Naive B cell (primary cell): Measurements from ENCODE around the gene HTT. TPM values are rescaled to one million over a fixed set of nuclear protein-coding genes. Genes with fewer than 3 reads are reported as not detected.
A peak's percentile ranks its signal among the peaks of the same experiment; 100 is the strongest.

Source experiments
- ATAC-seq, 2 donors: fragments of 150-1000 bp; cut with Tn5 transposase; 2 replicates each; pipeline ENCODE4 v1.10.0; 2021; ENCODE audit warnings: low read depth in 2 of 2, mild to moderate bottlenecking in 2 of 2, moderate library complexity in 2 of 2
- DNase-seq: peaks from one replicate; pipeline ENCODE4 v3.0.0; 2022
- H3K27ac Mint-ChIP-seq, 6 donors: one replicate each; pipeline ENCODE4 v1.8.0; 2020 to 2022; ENCODE audit warnings: mild to moderate bottlenecking in 6 of 6, mixed read lengths in 6 of 6, moderate library complexity in 5 of 6, inconsistent platforms in 2 of 6
- H3K27me3 Mint-ChIP-seq, 3 donors: one replicate each; pipeline ENCODE4 v1.8.0; 2021 to 2022; ENCODE audit warnings: mixed read lengths in 3 of 3, mild to moderate bottlenecking in 1 of 3
- H3K36me3 Mint-ChIP-seq, 2 donors: one replicate each; pipeline ENCODE4 v1.8.0; 2020 to 2022; ENCODE audit warnings: mixed read lengths in 2 of 2, inconsistent platforms in 1 of 2, mild to moderate bottlenecking in 1 of 2
- H3K4me1 Mint-ChIP-seq, 3 donors: one replicate each; pipeline ENCODE4 v1.8.0; 2020 to 2022; ENCODE audit warnings: mixed read lengths in 3 of 3, inconsistent platforms in 1 of 3, mild to moderate bottlenecking in 1 of 3, moderate library complexity in 1 of 3
- H3K4me3 Mint-ChIP-seq, 8 donors: one replicate each; pipeline ENCODE4 v1.8.0; 2020 to 2022; ENCODE audit warnings: mild to moderate bottlenecking in 8 of 8, mixed read lengths in 8 of 8, moderate library complexity in 8 of 8, inconsistent platforms in 2 of 8
- H3K9me3 Mint-ChIP-seq, 7 donors: one replicate each; pipeline ENCODE4 v1.8.0; 2020 to 2022; ENCODE audit warnings: mixed read lengths in 7 of 7, mild to moderate bottlenecking in 5 of 7, inconsistent platforms in 2 of 7, moderate library complexity in 1 of 7
- polyA plus RNA-seq, 6 donors: library from polyadenylated mRNA; unstranded; fragments of 300-500 nt; fragmentation: Illumina TruSeq; gene quantifications; one replicate each; pipeline ENCODE4 v1.2.3, GENCODE V29; 2021; ENCODE audit warnings: low read depth in 6 of 6

The HTT gene
- polyA plus RNA-seq, 6 donors from 2014 or later, result 8.7 to 15.4 (median 11.0) TPM

GRCh38 chr4:3291411-3291968, 217.0 kb downstream of the HTT start:
- peak overlapping the region in 4 of 6 donors; percentile 37 to 94 (median 84) for H3K27ac Mint-ChIP-seq
- H3K4me1 Mint-ChIP-seq, result peaks cover 19 to 24% (median 20%) of the 10 kb centered on the region in 3 donors
- no peak for DNase-seq
- peaks cover 0 to 1% (median 0%) of the 10 kb centered on the region in 7 donors for H3K9me3 Mint-ChIP-seq
- H3K36me3 Mint-ChIP-seq, result peaks cover 0 to 8% of the 10 kb centered on the region in 2 donors
- peaks cover 11 to 21% (median 11%) of the 10 kb centered on the region in 3 donors for H3K27me3 Mint-ChIP-seq
- no peak for ATAC-seq
- peak overlapping the region; percentile 84 to 95 (median 92) for H3K4me3 Mint-ChIP-seq

DNA sequence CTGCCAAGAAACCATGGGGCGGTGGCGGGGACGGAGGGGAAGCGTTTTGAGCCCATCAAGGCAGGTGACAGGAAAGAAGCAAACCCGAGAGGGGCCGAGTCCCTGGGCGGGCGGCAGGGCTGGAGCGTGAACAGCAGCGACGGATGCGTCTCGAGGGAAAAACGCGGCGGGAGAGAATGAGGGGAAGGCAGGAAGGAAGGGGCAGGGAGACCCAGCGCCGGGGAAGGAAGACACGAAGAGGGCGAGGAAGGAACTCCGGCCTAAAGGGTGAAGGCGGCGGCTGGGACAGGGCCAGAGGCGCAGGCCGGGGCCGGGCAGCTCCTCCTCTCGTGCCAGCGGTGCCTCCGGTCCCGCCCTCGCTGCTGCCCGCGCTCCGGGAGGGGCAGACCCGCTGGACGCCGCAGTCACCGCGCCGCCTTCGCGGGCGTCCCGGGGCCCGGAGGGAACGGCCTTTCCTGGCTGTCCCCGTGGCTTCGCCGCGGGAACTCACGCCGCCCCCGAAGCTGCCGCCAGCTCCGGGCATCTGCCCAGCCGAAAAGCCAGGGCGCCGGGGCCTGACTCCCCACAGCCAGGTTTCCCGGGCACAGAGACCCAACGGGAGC, 217.6 kb downstream of the HTT start:
- peaks cover 14 to 20% (median 19%) of the 10 kb centered on the region in 3 donors for H3K4me1 Mint-ChIP-seq
- H3K9me3 Mint-ChIP-seq, result peaks cover 0 to 1% (median 0%) of the 10 kb centered on the region in 7 donors
- peak; percentile 26 for DNase-seq
- peak overlapping the region; percentile 84 to 95 (median 92) for H3K4me3 Mint-ChIP-seq
- peaks cover 0 to 8% of the 10 kb centered on the region in 2 donors for H3K36me3 Mint-ChIP-seq
- peaks cover 11 to 21% (median 11%) of the 10 kb centered on the region in 3 donors for H3K27me3 Mint-ChIP-seq
- H3K27ac Mint-ChIP-seq, result peak overlapping the region in 4 of 6 donors; percentile 37 to 94 (median 84)
- ATAC-seq, result peak; percentile 9 to 10

DNA sequence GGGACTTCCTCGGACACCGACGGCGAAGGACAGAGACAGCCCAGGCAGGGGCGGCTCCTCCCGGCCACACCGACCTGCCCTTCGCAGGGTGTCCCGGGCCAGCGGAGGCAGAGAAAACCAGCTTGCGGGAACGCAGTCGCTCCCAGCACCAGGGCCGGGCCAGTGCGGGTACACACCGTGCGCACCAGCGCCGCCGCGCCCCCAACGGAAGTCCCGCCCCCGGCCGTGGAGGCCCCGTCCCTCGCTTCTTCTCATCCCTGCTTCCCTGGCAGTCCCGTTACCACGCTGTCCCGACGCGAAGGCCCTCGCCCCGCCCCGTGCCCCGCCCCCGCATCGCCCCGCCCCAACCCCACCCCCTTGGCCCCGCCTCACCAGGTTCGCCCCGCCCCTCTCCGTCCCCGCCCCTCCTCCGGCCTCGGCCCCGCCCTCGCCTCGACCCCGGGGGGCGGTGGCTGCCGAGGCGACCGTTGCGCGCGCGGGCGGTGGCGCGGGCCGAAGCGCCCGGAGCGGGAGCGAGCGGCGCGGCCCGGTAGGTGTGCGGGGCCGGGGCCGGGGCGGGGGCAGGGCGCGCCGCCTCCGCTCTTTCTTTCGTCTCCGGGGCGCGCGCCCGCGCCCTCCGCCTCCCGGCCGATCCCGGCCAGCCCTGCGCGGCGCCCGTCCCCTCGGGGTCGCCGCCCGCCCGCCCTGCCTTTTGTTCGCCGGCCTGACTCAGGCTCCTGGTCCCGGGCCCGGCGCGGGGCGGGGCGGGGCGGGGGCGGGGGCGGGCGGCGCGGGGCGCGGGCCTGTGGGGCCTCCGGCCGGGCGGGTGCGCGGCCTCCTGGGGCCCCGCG, 218.3 kb downstream of the HTT start, which contains the start of gene RGS12:
RGS12 (plus strand) TSS at position 451 of the 830 bp plus-strand sequence. CDS start 23,150 bp downstream, outside the sequence.
- peaks cover 11 to 21% (median 11%) of the 10 kb centered on the region in 3 donors for H3K27me3 Mint-ChIP-seq
- peak within 1 kb of the TSS in 5 of 6 donors; percentile 37 to 94 (median 78) for H3K27ac Mint-ChIP-seq
- H3K4me1 Mint-ChIP-seq, result peaks cover 14 to 19% (median 19%) of the 10 kb centered on the region in 3 donors
- H3K4me3 Mint-ChIP-seq, result peak within 1 kb of the TSS; percentile 84 to 95 (median 92)
- H3K36me3 Mint-ChIP-seq, result peaks cover 0 to 8% of the 10 kb centered on the region in 2 donors
- DNase-seq, result peak; percentile 62
- ATAC-seq, result peak; percentile 69 to 72
- H3K9me3 Mint-ChIP-seq, result peaks cover 0 to 1% (median 0%) of the 10 kb centered on the region in 7 donors

Other genes with a start within 250 kb of the HTT start
- gene ADD1, start 230.8 kb upstream of the HTT start, polyA plus RNA-seq, result 100 to 1,000 TPM; 325 to 440 (median 349) TPM
- 10 to 100 TPM in 2 of 6 donors, 1 to 10 TPM in 3, under 1 TPM in 1; 0.73 to 17.7 (median 8.3) TPM for gene NOP14, start 111.3 kb upstream of the HTT start, polyA plus RNA-seq
- gene GRK4, start 111.1 kb upstream of the HTT start, polyA plus RNA-seq, result 1 to 10 TPM in 2 of 6 donors, under 1 TPM in 3, not detected in 1; 0.86 to 1.8 (median 0.96) TPM
- gene HTT-AS, start 143 bp upstream of the HTT start, polyA plus RNA-seq, result not detected
- under 1 TPM in 2 of 6 donors, not detected in 4; 0.12 to 0.14 TPM for gene MSANTD1, start 174.5 kb downstream of the HTT start, polyA plus RNA-seq
- 1 to 10 TPM in 5 of 6 donors, under 1 TPM in 1; 0.36 to 6.8 (median 2.5) TPM for gene RGS12, start 218.3 kb downstream of the HTT start, polyA plus RNA-seq